ENCODE data around the gene TREH.

The TREH gene

DNA sequence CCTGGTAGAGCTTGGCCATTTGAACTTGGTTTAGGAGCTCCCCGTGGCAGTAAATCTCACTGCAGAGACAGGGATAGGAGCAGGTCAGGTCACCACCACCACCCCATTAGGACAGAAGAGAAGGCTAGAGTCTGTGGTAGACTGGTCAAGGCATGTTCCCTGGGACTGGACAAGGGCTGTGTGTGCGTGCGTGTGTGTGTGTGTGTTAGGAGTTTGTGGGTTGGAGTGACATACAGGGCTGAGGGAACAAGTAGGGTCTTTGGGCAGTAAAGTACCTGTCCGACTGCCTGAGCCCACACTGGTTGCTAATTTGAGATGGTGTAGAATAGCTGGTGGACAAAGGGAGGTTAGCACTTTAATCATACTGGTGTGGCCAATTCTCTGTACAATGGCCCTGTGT is 16.1 kb downstream of the TREH start:
- DNase-seq: no peak

- no peak for DNase-seq
Measured at GRCh38 chr11:118662401-118663271, 16.8 kb downstream of the TREH start.

- DNase-seq: no peak
Measured at GRCh38 chr11:118661425-118662301, 17.8 kb downstream of the TREH start.

DNA sequence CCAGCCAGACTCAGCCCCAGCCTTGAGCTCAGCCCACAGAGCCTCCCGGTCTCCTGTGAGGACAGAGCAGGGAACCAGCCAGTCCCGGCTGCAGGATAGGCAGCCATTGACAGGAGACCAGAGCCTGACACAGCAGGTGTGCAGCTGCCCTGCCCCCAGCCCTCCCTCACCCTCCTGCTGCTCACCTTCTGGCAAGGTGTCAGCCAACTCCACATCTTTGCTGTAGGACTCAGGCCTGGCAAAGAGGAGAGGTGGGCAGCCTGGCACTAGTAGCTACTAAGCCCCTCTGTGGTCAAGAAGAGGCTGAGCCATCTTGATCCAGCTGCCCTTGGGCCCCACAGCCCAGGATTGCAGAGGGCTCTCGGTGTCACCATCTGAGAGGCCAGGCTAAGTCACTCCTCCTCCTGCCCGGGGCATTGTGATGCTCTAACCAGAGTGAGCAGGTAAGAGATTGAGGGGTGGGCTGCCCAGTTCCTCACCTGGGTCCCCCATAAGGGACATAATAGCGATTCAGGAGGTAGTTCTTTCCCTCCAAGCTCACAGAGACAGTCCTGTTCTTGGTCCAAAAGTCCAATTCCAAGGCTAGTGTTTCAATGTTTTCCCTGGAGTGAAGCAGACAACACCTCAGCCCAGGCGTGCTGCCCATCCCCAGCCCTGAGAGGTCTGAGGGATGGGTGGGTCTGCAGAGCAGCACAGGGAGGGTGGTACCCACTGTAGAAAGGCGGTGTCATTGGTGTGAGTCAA is 18.6 kb downstream of the TREH start:
- DNase-seq: no peak

- no peak for DNase-seq
Measured at GRCh38 chr11:118659953-118660680, 19.3 kb downstream of the TREH start.

DNA sequence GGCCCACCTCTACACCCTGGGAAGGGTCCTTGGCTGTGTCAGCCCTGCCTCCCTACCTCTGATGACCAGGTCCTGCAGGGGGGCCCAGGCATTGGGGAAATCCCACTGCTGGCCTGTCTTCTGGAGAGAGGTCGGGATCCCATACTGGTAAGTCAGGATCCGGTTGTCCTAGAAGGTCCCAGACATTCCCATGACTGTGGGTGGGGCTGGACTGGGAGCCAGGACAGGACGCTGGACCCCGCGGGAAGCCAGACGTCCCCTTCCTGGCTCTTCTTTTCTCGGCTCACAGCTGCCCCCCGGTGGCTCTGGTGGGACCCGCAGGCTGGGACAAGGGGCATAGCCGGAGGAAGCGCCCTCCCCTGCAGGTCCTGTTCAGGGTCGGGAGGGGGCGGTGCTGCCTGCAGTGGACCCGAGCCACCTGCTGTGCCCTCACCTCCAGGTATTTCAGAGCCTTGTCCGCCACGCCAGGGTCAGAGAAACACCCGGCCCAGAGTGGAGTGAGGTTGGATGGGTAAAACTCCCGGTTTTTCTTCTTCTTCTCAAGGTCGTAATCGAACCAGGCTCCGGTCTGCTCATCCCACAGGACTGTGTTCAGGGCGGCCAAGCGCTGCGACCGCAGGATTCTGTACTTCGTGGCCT is 20.0 kb downstream of the TREH start:
- peak; percentile 88 for DNase-seq

DNA sequence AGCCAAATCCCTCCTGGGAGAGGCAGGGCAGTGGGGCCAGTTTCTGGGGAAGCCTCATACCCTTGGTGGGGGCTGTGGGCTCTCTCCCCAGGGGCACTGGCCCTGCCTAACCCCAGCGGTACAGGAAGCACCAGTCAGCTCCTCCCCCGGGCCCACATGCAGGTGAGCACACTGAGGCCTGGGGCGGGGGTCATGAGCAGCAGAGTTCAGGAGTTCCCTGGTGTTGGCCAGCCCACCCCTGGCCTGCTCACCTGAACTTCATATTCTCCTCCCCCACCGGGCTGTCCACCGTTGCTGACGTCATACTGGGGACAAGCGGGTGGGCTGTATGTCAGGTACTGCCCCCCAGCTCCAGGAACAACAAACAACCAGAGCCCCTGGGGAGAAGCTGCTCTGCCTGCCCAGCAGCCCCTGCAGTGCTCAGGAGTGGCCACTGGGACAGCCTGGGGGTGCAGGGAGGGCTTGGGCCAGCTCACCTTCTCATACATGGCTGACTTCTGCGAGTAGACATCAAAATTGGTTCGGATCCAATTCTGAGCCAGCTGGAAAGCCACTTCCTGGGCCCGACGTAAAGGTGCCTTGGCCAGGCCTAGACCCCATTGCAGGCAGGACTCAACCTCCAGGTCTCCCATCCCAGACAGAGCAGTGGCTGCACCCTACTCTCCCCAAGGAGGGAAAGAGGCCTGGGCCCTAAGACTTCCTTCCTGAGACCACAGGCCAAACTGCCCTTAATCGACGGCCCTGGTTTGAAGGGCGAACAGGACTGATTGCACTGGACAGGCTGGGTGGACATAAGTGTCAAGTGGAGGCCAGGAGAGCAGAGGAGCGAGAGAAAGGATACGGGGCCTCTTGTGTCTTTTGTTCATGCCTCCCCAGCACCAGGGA is 20.8 kb downstream of the TREH start:
- DNase-seq: no peak

DNA sequence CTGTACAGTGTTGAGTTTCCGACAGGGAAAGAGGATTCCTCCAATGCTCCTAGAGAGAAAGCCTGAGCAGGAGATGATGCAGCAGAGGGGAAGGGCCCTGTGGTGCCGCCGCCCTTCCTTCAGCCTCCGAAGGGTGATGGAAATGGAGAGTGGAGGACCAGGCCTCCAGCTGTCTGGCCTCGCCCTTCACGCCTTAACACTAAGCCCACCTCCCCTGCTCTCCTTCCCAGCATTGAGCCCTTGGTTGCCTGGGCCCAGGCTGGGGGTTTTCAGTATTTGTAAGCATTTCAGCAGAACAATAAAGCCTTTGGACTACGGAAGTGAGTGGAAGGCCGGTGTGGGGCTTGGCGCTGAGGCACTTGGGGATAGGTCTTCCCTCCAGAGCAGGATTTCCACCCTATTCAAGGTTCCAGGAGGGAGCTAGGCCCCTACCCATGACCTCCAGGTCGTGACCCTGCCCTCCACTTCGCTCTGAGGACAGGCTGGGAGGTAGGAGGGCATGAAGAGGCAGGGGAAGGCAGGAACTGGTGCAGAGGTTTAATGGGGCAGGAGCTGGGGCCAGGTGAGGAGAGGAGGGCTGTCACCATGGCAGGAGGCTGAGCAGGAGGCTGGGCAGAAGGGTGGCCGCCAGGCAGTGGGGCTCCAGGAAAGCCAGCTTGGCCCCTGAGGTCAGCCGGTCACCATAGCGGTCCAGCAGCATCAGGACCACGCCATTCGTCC is 21.6 kb downstream of the TREH start:
- no peak for DNase-seq

GRCh38 chr11:118657238-118657637 is 22.2 kb downstream of the TREH start:
- DNase-seq: no peak

GRCh38 chr11:118656563-118657165 is 22.8 kb downstream of the TREH start:
- no peak for DNase-seq

- no peak for DNase-seq
Measured at GRCh38 chr11:118655486-118656190, 23.8 kb downstream of the TREH start.

DNA sequence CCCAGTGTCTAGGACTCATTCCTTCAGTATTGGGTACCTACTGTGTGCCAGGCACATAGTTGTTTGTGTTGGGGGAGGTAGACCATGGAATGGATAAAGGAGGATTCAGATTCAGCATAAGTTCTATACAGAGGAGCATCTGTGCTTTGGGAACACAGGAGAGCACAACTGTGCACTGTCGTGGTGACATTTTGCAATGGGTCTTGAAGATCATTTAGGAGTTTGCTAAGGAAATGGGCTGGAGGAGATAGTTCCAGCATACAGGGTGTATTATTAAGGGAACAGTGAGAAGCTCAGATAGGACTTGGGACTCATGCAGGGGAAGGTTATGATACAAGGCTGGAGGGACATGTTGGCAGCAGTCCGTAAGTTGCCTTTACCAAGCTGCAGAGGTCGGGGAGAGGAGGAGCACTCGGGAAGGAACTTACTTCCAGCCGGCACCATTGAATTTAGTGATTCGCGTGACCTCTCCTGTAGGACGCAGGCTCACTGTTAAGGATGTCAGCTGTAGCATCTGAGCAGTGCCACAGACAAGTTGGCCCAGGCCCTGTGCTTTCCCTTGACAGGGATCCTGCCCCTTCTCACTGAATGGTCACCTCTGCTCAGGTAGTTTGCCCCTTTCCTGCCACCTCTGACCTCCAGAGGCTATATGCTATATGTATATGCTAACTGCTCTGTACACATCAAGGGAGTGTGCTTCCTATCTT is 25.6 kb downstream of the TREH start:
- no peak for DNase-seq

GRCh38 chr11:118652681-118653181 is 26.7 kb downstream of the TREH start:
- DNase-seq: no peak

GRCh38 chr11:118651820-118652219 is 27.6 kb downstream of the TREH start:
- DNase-seq: no peak

GRCh38 chr11:118650366-118650765 is 29.1 kb downstream of the TREH start:
- DNase-seq: no peak

DNA sequence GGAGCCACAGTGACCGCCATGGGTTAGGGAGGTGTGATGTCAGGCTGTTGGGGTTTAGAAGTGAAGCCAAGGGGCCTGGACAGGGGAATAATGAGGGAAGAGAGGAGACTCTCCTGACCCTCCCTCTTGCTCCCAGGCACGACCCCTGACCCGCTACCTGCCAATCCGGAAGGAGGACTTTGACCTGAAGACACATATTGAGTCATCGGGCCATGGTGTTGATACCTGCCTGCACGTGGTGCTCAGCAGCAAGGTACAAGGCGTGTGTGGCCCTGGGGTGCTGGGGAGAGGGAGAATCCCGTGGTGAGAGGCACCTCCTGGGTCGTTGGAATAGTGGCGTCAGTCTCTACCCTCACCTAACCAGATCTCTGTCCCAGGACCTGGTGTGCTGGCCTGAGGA is 29.5 kb downstream of the TREH start:
- DNase-seq: no peak

- DNase-seq: no peak
Measured at GRCh38 chr11:118648291-118648690, 31.2 kb downstream of the TREH start.

DNA sequence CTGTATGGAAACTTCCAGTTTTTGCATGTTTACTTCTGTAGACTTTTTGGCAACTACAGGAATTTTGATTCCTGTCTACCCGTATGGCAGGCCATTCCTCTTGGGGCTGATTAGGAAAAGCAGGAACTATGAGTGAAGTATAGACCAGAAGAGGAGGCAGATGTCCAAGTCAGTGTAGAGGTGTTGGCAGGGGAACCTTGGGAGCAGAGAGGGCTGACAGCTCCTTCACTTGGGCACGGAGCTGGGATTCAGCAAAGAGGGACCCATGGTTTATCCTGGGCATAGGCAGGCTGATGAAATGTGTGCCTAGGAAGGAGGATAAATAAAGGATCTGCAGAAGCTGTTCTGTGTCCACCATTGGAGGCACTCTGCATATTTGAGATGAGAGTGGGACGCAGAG is 33.1 kb downstream of the TREH start:
- no peak for DNase-seq
